Parietal lobe (tissue), 2 donors: ENCODE measurements around the gene DCAF17. TPM values are rescaled to one million over a fixed set of nuclear protein-coding genes. Genes with fewer than 3 reads are reported as not detected.

Experiments
- small RNA-seq: library from RNA; depleted of rRNA; stranded (forward); fragments of <200 nt; gene quantifications from one replicate; pipeline ENCODE3, GENCODE V24; 2014; ENCODE audit warnings: low replicate concordance
- total RNA-seq: library from RNA; depleted of rRNA; stranded (reverse); fragments of >200 nt; gene quantifications from one replicate; pipeline ENCODE4 v1.2.3, GENCODE V29; 2014

Gene DCAF17, protein sequence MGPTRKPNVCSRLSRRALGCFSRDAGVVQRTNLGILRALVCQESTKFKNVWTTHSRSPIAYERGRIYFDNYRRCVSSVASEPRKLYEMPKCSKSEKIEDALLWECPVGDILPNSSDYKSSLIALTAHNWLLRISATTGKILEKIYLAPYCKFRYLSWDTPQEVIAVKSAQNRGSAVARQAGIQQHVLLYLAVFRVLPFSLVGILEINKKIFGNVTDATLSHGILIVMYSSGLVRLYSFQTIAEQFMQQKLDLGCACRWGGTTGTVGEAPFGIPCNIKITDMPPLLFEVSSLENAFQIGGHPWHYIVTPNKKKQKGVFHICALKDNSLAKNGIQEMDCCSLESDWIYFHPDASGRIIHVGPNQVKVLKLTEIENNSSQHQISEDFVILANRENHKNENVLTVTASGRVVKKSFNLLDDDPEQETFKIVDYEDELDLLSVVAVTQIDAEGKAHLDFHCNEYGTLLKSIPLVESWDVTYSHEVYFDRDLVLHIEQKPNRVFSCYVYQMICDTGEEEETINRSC
- 74.5 TPM for total RNA-seq

DNA sequence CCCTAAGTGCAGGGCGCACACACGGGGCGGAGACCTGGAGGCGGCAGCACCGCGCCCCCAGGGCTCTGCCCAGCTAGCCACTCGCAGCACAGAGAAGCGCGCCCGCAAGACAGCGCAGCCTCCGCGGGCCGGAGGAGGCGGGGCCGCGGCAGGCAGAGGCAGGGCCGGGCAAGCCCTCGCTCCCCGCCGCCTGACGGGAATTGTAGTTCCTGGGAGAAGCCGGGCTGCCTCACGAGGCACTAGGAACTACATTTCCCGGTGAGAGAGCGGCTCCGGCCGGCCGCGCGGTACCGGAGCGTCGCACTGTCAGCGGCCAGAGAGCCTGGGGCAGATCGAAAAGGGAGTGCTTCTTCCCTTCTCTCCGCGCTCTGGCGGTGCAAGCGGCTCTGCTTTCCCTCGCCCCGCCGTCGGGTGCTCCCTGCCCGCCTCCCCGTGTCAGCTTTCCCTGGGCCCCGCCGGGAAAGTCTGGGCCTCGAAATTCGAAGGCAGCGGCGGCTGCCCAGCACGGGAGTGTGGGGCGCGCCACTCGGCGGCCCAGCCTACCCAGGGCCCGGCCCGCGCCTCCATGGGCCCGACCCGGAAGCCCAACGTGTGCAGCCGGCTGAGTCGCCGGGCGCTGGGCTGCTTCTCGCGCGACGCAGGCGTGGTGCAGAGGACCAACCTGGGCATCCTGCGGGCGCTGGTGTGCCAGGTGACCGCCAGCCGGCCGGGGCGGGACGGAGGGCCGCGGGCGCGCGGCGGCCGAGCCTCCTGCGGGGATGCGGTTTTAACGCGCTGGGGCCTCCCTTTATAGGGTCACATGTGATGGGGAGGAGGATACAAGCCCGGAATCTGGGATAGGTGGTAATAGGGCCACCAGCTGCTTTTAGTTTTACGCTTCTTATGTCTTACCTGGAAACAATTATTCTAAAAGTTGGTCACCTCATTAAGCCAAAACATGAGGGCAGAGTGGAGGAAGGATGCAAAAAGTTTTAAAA, at the start of gene DCAF17:
Gene DCAF17, plus strand, starts transcription at position 214 of the 977 bp plus-strand sequence. Its CDS starts 352 bp downstream, at position 566.

DNA sequence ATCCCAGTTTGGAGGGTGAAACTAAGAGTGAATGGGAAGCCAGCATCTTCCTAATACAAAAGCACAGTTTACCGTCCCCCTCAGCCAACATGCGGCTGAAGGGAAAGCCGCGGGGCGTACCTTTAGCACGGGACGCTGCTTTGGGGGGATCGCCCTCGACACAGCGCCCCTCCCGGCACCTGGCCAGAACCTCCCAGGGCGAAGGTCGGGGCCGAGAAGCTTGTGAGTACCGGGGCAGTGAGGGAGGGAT, 338 bp upstream of the DCAF17 start, which contains the start of gene METTL8:
Gene METTL8, minus strand, starts transcription at position 228 of the 250 bp plus-strand sequence. CDS start 41,805 bp downstream, outside the sequence.

DNA sequence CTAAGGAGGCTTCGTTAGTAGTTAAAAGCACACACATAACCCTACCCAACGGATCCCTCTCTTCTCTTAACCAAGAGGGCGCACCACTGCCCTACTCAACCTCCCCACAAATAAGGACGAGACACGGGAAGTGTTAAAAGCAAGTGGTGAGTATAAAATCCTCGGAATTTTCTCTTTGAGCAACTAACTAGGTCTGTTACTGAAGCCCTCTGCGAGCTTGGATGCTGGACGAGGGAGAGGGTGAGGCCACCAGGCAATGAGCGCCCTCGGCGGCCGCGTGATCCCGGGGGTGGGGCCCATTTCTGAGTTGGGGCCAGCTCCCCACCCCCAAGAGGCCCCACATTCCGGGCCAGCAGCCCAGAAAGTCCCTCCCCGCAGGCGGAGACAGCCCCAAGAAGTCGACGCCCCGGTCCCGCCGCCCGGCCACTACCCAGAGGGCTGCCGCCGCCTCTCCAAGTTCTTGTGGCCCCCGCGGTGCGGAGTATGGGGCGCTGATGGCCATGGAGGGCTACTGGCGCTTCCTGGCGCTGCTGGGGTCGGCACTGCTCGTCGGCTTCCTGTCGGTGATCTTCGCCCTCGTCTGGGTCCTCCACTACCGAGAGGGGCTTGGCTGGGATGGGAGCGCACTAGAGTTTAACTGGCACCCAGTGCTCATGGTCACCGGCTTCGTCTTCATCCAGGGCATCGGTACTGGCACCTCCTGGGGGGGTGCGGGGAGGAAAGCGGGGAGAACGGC, 88.2 kb downstream of the DCAF17 start, which contains the start of gene CYBRD1:
Gene CYBRD1, plus strand, starts transcription at position 423 of the 736 bp plus-strand sequence. Its CDS starts 72 bp downstream, at position 495.

Small RNAs within 50 kb of the gene (small RNA-seq; reads per million reads assigned to genes)
- gene AC007969.2: not detected

Other genes starting within 250 kb of the DCAF17 start
- 22.2 TPM for gene METTL8, start 236 bp upstream of the DCAF17 start, total RNA-seq
- gene CYBRD1, start 88.2 kb downstream of the DCAF17 start, total RNA-seq: 5.6 TPM